Measurements from ENCODE around the gene NENF.

Gene NENF

DNA sequence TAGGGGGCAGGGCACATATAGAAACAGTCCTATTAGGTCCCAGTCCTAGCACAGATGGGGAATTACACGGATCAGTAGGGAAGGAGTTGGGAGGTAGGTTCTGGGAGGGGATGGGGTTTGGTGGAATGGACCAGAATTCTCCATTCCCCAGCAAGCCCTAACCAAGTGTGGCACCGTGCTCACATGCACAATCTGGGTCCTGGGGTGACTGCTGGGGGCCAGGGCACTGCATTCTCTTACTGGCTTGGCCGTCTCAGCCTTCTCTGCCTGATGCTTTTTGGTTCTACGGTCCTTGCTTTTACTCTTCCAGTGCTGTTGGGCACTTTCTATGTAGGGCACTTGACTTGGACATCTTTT, 53.9 kb downstream of the NENF start:
- Histone ChIP-seq H3K4me3 (IDR thresholded peaks at IDR 0.05; ENCODE audit: insufficient read depth, low read depth, low read length) (no peak overlapping the region), H3K4me2 (no peak overlapping the region), H3K27ac (no peak overlapping the region), H3K9ac (no peak overlapping the region), H3K4me1 (ENCODE audit: low read depth, poor library complexity, severe bottlenecking) (peaks cover 41% of the 10 kb centered on the region), H3K27me3 (ENCODE audit: insufficient read depth, low read depth) (no peaks in the 10 kb centered on the region), H2AFZ (ENCODE audit: low read depth) (no peak overlapping the region), H3K79me2 (ENCODE audit: insufficient read depth, low read depth) (no peaks in the 10 kb centered on the region), H3K36me3 (ENCODE audit: insufficient read depth) (no peaks in the 10 kb centered on the region), H4K20me1 (ENCODE audit: insufficient read depth) (no peaks in the 10 kb centered on the region)
- TF ChIP-seq CTCF (conservative IDR thresholded peaks at IDR 0.05; ENCODE audit: low read depth, low read length): no peak

DNA sequence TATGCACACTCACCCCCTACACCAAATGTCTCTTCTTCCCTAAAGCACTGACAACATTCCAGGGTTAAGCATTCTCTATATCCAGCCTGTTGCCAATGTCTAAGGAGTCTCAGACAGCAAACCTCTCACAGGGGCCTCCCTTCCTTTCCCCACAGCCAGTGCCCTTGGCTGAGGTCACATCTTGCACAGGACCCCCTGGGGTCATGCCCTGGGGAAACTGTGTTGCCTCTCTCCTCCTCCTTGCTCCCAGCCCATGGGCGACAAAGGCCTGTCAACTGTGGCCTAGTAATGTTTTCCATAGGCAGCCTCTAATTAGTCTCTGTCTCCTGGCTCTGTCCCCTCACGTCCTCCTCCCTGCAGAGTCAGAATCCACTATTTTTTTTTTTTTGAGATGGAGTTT, 54.6 kb downstream of the NENF start:
- no peak for TF ChIP-seq CTCF (conservative IDR thresholded peaks at IDR 0.05; ENCODE audit: low read depth, low read length)
- Histone ChIP-seq H3K4me2 (no peak overlapping the region; the same call in 1 of the 2 replicates), H4K20me1 (ENCODE audit: insufficient read depth) (no peaks in the 10 kb centered on the region), H3K9ac (no peak overlapping the region; the same call in 1 of the 2 replicates), H3K27me3 (ENCODE audit: insufficient read depth, low read depth) (no peaks in the 10 kb centered on the region), H3K79me2 (ENCODE audit: insufficient read depth, low read depth) (no peaks in the 10 kb centered on the region), H3K36me3 (ENCODE audit: insufficient read depth) (no peaks in the 10 kb centered on the region), H3K4me1 (ENCODE audit: low read depth, poor library complexity, severe bottlenecking) (peaks cover 41% of the 10 kb centered on the region), H3K4me3 (IDR thresholded peaks at IDR 0.05; ENCODE audit: insufficient read depth, low read depth, low read length) (no peak overlapping the region), H2AFZ (ENCODE audit: low read depth) (no peak overlapping the region), H3K27ac (no peak overlapping the region)

GRCh38 chr1:212487774-212488435, 55.2 kb downstream of the NENF start:
- no peaks in the 10 kb centered on the region for H3K27me3 ChIP-seq (ENCODE audit: insufficient read depth, low read depth)
- no peaks in the 10 kb centered on the region for H4K20me1 ChIP-seq (ENCODE audit: insufficient read depth)
- H3K36me3 ChIP-seq (ENCODE audit: insufficient read depth): no peaks in the 10 kb centered on the region
- peak overlapping the region; percentile 71 for H3K9ac ChIP-seq
- H3K4me1 ChIP-seq (ENCODE audit: low read depth, poor library complexity, severe bottlenecking): peaks cover 41% of the 10 kb centered on the region
- peak overlapping the region; percentile 64 for H3K4me2 ChIP-seq
- H2AFZ ChIP-seq (ENCODE audit: low read depth): peak overlapping the region; percentile 41; the same call in 1 of the 2 replicates
- H3K27ac ChIP-seq: peak overlapping the region; percentile 90
- H3K79me2 ChIP-seq (ENCODE audit: insufficient read depth, low read depth): no peaks in the 10 kb centered on the region
- H3K4me3 ChIP-seq (IDR thresholded peaks at IDR 0.05; ENCODE audit: insufficient read depth, low read depth, low read length): no peak overlapping the region
- TF ChIP-seq CTCF (conservative IDR thresholded peaks at IDR 0.05; ENCODE audit: low read depth, low read length): no peak

GRCh38 chr1:212488436-212489283, 55.9 kb downstream of the NENF start:
- Histone ChIP-seq H4K20me1 (ENCODE audit: insufficient read depth) (no peaks in the 10 kb centered on the region), H3K4me1 (ENCODE audit: low read depth, poor library complexity, severe bottlenecking) (peaks cover 41% of the 10 kb centered on the region), H3K9ac (peak overlapping the region; percentile 71), H2AFZ (ENCODE audit: low read depth) (peak overlapping the region; percentile 41; the same call in 1 of the 2 replicates), H3K36me3 (ENCODE audit: insufficient read depth) (no peaks in the 10 kb centered on the region), H3K27ac (peak overlapping the region; percentile 90), H3K79me2 (ENCODE audit: insufficient read depth, low read depth) (no peaks in the 10 kb centered on the region), H3K4me3 (IDR thresholded peaks at IDR 0.05; ENCODE audit: insufficient read depth, low read depth, low read length) (peak overlapping the region; percentile 83), H3K27me3 (ENCODE audit: insufficient read depth, low read depth) (no peaks in the 10 kb centered on the region), H3K4me2 (peak overlapping the region; percentile 64)
- TF ChIP-seq CTCF (conservative IDR thresholded peaks at IDR 0.05; ENCODE audit: low read depth, low read length): no peak
